C4-2B (cell line): ENCODE results near the gene GLTP.

Experiments used
- ZFX ChIP-seq: fragments of 450-650 bp; IDR thresholded peaks from 2 replicates; pipeline ENCODE4 v1.6.1; 2017
- TF ChIP-seq, protein P1 (sequence below): fragments of 450-650 bp; conservative IDR thresholded peaks from 2 replicates; pipeline ENCODE4 v1.5.1; 2017; ENCODE audit warnings: mild to moderate bottlenecking

DNA sequence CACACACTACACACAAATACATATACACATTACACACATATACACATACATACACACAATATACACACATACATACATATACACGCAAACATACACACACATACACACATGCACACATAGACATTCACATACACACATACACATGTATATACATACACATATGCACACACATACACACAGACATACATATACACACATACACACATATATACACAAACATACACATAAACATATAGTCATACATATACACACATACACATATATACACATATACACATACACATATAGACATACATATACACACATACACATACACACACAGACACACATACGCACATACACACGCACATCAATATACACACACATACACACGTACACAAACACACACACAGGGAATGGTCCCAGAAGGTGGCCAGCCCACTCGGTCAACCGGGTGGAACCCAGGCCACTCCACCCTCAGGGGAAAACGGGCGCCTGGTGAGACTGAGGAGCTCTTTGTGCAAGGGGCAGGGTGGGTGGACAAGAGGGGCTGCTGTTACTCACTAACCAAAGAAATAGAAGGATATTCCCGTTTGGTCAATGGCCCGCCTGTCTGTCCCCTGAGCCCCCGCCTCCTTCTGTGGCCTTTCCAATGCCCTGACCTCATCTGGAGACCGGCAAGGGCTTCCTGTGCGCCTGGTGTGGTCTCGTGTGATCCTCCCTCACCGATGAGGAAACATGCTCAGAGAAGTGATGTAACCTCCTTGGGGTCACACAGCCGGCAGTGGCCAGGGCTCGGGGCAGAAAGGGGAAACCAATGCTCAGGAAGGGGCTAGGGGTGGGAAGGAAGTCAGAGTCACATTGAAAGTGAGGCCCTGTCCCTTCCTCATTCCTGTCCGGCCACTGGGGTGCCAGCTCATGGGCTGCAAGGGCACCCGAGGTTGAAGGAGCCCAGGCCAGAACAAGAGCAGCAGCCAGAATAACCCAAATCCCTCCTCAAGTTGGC is 52.5 kb downstream of the GLTP start:
- TF ChIP-seq, protein P1, sequence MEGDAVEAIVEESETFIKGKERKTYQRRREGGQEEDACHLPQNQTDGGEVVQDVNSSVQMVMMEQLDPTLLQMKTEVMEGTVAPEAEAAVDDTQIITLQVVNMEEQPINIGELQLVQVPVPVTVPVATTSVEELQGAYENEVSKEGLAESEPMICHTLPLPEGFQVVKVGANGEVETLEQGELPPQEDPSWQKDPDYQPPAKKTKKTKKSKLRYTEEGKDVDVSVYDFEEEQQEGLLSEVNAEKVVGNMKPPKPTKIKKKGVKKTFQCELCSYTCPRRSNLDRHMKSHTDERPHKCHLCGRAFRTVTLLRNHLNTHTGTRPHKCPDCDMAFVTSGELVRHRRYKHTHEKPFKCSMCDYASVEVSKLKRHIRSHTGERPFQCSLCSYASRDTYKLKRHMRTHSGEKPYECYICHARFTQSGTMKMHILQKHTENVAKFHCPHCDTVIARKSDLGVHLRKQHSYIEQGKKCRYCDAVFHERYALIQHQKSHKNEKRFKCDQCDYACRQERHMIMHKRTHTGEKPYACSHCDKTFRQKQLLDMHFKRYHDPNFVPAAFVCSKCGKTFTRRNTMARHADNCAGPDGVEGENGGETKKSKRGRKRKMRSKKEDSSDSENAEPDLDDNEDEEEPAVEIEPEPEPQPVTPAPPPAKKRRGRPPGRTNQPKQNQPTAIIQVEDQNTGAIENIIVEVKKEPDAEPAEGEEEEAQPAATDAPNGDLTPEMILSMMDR, result no peak
- TF ChIP-seq ZFX, result no peak
